ENCODE data around the gene SEPTIN1.

Gene SEPTIN1

DNA sequence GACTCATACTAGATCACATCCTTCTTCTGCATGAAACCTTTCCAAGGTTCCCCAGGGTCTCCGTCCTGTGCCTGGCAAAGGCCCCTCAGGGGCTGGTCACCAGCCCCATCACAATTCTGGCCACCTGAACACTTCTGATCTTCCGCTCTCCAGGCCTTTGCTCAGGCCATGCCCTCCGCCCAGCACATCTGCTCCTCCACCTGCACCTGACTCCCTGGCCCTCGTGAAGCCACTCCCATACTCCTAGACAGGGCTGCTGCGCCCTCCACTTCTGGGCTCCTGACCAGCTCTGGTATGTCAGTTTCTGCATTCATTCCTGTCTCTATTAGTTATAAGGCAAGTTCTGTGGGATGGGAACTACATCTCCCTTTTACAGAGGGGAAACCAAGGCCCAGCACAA, 9.6 kb downstream of the SEPTIN1 start:
- H3K4me3 ChIP-seq (ENCODE audit: low read length): no peak overlapping the region
- TF ChIP-seq, protein P1, sequence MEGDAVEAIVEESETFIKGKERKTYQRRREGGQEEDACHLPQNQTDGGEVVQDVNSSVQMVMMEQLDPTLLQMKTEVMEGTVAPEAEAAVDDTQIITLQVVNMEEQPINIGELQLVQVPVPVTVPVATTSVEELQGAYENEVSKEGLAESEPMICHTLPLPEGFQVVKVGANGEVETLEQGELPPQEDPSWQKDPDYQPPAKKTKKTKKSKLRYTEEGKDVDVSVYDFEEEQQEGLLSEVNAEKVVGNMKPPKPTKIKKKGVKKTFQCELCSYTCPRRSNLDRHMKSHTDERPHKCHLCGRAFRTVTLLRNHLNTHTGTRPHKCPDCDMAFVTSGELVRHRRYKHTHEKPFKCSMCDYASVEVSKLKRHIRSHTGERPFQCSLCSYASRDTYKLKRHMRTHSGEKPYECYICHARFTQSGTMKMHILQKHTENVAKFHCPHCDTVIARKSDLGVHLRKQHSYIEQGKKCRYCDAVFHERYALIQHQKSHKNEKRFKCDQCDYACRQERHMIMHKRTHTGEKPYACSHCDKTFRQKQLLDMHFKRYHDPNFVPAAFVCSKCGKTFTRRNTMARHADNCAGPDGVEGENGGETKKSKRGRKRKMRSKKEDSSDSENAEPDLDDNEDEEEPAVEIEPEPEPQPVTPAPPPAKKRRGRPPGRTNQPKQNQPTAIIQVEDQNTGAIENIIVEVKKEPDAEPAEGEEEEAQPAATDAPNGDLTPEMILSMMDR (IDR thresholded peaks at IDR 0.05; ENCODE audit: insufficient read depth, low read depth, low read length, missing control alignments): no peak
- DNase-seq (ENCODE audit: low read depth): no peak

DNA sequence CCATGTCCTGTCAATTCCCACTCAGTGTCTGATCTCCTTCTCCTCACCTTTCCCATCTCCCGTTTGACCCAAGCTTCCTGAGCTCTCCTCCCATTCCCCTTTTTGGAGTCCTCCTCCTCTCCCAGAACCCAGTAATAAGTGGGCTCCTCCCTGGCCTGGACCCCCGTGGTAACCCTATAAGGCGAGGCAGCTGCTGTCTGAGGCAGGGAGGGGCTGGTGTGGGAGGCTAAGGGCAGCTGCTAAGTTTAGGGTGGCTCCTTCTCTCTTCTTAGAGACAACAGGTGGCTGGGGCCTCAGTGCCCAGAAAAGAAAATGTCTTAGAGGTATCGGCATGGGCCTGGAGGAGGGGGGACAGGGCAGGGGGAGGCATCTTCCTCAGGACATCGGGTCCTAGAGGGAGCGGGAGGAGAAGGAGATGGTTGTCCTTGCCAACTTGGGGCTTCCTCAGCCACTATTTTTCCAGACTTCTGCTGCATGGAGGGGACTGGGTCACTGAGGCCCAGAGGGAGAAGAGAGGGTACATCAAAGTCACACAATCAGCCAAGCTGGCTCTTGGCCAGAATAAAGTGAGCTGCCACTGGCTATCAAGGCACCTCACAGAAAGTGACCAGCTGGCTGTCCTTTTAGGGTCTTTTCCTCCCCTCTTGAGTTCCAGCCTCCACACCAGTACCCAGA, 10.2 kb downstream of the SEPTIN1 start:
- no peak overlapping the region for H3K4me3 ChIP-seq (ENCODE audit: low read length)
- TF ChIP-seq, protein P1 (IDR thresholded peaks at IDR 0.05; ENCODE audit: insufficient read depth, low read depth, low read length, missing control alignments): no peak
- no peak for DNase-seq (ENCODE audit: low read depth)

DNA sequence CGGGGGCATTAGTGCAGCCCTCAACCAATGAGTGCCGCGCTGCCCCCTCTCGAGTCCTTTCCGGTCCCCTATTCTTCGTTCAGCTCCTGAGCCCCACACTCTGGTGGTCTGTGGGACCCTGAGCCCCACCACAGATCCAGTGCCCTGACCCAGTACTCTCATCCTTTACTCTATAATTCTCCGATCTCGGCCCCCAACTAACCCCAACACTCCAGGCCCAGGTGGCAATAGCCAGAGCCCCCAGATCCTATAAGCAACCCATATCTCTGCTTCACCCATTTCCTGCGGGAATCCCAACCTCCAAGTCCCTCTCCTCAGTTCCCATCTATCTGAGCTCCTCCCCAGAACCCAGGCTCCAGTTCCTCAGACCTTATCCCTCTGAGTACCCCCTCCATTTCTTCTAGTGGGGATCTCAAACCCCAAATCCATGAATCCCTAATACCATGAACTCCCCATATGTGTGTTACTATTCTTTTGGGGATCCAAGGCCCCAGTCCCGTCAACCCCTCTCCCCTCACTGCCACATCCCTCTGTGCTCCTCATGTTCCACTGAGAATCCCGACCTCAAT, 11.0 kb downstream of the SEPTIN1 start:
- DNase-seq (ENCODE audit: low read depth): no peak
- TF ChIP-seq, protein P1 (IDR thresholded peaks at IDR 0.05; ENCODE audit: insufficient read depth, low read depth, low read length, missing control alignments): no peak
- H3K4me3 ChIP-seq (ENCODE audit: low read length): peak overlapping the region; percentile 52

DNA sequence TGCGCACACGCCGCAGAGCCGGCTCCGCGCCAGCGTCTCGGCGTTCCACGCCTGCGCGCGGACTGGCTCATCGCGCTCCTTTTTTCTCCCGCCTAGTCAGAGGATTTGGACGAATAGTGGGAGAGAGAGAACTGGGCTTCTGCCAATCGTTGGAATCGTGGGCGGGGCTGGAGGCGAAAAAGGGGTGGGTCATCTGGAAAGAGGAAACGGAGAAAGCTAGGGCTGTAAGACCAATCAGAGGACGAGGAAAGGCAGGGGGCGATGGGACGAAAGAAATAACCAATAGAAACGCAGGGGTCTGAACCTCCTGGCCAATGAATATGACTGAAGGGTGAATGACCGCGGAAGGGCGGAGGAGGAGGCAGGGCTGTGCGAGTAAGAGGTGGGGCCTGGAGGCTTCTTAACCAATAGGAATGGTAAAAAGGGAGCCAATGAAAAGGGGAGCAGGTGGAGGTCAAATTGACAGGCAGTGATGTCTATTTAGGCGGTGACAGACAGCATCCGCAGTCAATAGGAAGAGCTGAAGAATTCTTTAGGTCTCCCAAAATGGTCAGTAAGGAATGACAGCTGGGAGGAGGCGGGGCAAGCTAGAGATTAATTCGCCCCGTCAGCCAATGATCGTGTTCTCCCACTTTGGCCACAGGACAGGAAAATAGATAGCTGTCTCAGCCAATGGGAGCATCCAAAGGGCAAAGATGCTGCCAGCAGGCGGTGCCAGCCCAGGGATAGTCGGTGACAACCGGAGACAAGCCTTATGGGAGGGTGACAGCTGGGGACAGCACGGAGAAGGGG, 11.7 kb downstream of the SEPTIN1 start, which contains the start of gene TBC1D10B:
TSS of gene TBC1D10B (minus strand) at position 39 of the 792 bp plus-strand sequence. CDS start 311 bp downstream, outside the sequence.
- peak; percentile 100 for DNase-seq (ENCODE audit: low read depth)
- H3K4me3 ChIP-seq (ENCODE audit: low read length): peak within 1 kb of the TSS; percentile 52
- TF ChIP-seq, protein P1 (IDR thresholded peaks at IDR 0.05; ENCODE audit: insufficient read depth, low read depth, low read length, missing control alignments): peak; percentile 44

DNA sequence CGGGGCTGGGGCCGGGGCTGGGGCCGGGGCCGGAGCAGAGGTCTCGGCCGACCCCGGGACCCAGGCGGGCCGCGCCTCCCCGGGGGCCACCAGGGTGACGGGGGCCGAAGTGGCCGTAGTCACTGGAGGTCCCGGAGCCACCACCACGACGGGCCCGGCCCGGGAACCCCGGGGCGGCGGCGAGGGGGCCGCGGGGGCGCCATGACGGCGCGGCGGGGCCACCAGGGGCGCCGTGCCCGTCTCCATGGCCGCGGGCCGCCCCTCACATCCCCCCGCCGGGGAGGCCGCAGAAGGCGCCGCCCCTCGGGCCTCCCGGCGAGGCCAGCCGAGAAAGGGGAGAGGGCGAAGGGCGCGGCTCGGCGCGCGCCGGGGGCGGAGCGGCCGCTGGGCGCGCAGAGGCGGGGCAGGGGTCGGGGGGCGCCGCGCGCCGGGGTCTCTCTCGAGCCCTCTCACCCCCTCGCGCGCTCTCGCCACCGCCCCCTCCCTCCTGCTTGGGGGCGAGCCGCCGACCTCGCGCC, 12.4 kb downstream of the SEPTIN1 start:
- peak overlapping the region; percentile 51 for H3K4me3 ChIP-seq (ENCODE audit: low read length)
- DNase-seq (ENCODE audit: low read depth): no peak
- TF ChIP-seq, protein P1 (IDR thresholded peaks at IDR 0.05; ENCODE audit: insufficient read depth, low read depth, low read length, missing control alignments): no peak

DNA sequence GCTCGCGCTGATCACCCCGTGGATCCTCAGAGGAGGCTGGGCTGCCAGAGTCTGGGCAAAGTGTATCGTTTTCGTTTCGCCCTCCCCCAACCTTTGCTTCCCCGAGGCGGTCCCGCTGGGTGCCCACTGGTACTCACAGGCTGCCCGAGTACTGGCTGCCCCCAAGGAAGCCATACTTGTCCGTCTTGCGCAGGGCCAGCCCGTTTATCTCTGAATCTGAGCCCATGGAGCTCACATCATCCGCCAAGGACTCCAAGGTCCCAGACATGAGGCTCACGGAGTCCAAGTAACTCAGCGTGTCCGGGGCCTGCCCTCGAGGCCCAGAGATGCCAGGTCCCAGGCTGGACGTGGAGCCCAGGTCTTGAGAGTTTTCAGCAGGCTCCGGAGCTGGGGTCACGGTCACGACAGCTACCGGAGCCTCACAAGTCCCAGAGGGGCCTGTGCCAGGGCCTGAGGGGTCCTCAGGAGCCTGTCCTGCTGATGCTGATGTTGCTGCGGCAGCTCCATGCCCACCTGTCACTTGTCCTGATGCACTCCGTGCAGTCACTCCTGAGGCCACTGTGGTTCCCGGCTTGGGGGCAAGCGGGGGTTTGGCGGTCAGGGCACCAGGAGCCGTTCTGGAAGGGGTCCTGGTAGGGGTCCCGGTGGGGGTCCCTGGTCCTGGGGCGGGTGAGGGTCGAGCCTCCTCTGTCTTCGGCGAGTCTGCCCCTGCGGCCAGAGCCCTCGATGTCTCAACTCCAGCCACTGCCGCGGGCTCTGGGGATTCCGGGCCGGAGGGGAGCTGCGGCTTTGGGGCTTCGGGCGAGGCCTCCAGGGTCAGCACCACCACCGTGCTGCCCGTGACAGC, 13.0 kb downstream of the SEPTIN1 start:
- TF ChIP-seq, protein P1 (IDR thresholded peaks at IDR 0.05; ENCODE audit: insufficient read depth, low read depth, low read length, missing control alignments): no peak
- no peak for DNase-seq (ENCODE audit: low read depth)
- H3K4me3 ChIP-seq (ENCODE audit: low read length): peak overlapping the region; percentile 51
